Measurements from ENCODE around the gene KCTD1.

- TF ChIP-seq CTCF (IDR thresholded peaks at IDR 0.05 in 4 of 5, conservative IDR thresholded peaks at IDR 0.05 in 1 of 5) (no peak), POLR2A (IDR thresholded peaks at IDR 0.05) (no peak)
Measured at GRCh38 chr18:26479681-26480079, 68.7 kb downstream of the KCTD1 start.
